Left renal pelvis (tissue), 4 donors: ENCODE results near the gene KNSTRN. TPM values are rescaled to one million over a fixed set of nuclear protein-coding genes. Genes with fewer than 3 reads are reported as not detected.

Source experiments
- DNase-seq, 4 donors: peaks; one replicate each; pipeline ENCODE4 v3.0.0-alpha.2; 2013; ENCODE audit warnings: low read depth in 4 of 4, low spot score in 3 of 4
- polyA plus RNA-seq, 4 donors: library from polyadenylated mRNA; unstranded; fragments of 120-200 nt; gene quantifications; one replicate each; pipeline ENCODE4 v1.2.1, GENCODE V29; 2013; ENCODE audit not compliant: insufficient read length in 4 of 4

KNSTRN gene
- polyA plus RNA-seq, 4 donors, result 24.1 to 38.5 (median 32.8) TPM

GRCh38 chr15:40365016-40365415 is 17.5 kb upstream of the KNSTRN start:
- DNase-seq, result no peak

GRCh38 chr15:40365624-40366456 is 16.7 kb upstream of the KNSTRN start:
- no peak for DNase-seq

- DNase-seq, result no peak
Measured at GRCh38 chr15:40366457-40367370, 15.8 kb upstream of the KNSTRN start.

GRCh38 chr15:40367371-40367685 is 15.2 kb upstream of the KNSTRN start:
- no peak for DNase-seq

GRCh38 chr15:40367686-40368611 is 14.6 kb upstream of the KNSTRN start:
- peak; percentile 52 to 80 (median 68) for DNase-seq

GRCh38 chr15:40368719-40369473 is 13.6 kb upstream of the KNSTRN start:
- no peak for DNase-seq

- no peak for DNase-seq
Measured at GRCh38 chr15:40369474-40369869, 13.0 kb upstream of the KNSTRN start.

GRCh38 chr15:40369971-40370370 is 12.6 kb upstream of the KNSTRN start:
- no peak for DNase-seq

GRCh38 chr15:40372981-40373380 is 9.5 kb upstream of the KNSTRN start:
- DNase-seq, result no peak

- no peak for DNase-seq
Measured at GRCh38 chr15:40377606-40378005, 4.9 kb upstream of the KNSTRN start.

- no peak for DNase-seq
Measured at GRCh38 chr15:40379374-40379773, 3.1 kb upstream of the KNSTRN start.

GRCh38 chr15:40379853-40380252 is 2.7 kb upstream of the KNSTRN start:
- DNase-seq, result no peak

GRCh38 chr15:40380636-40381035 is 1.9 kb upstream of the KNSTRN start:
- no peak for DNase-seq

- DNase-seq, result no peak
Measured at GRCh38 chr15:40381818-40382529, 547 bp upstream of the KNSTRN start.

- no peak for DNase-seq
Measured at GRCh38 chr15:40386480-40386879, 4.0 kb downstream of the KNSTRN start.

GRCh38 chr15:40388941-40389823 is 6.7 kb downstream of the KNSTRN start:
- DNase-seq, result no peak

GRCh38 chr15:40389824-40390595 is 7.5 kb downstream of the KNSTRN start:
- DNase-seq, result no peak
